Stimulated activated CD4-positive, alpha-beta T cell treated with anti-CD3 and anti-CD28 coated beads, Interleukin-4, amount 100 ng/mL, for 4 hours (primary cell): Measurements from ENCODE around the gene AKAP13.

Source experiments
- DNase-seq, 2 experiments: peaks; one replicate each; pipeline ENCODE4 v3.0.0-alpha.2; 2020

The AKAP13 gene

GRCh38 chr15:85606738-85607137, 226.3 kb downstream of the AKAP13 start:
- no peak for DNase-seq

GRCh38 chr15:85607141-85607806, 226.9 kb downstream of the AKAP13 start:
- no peak for DNase-seq

DNA sequence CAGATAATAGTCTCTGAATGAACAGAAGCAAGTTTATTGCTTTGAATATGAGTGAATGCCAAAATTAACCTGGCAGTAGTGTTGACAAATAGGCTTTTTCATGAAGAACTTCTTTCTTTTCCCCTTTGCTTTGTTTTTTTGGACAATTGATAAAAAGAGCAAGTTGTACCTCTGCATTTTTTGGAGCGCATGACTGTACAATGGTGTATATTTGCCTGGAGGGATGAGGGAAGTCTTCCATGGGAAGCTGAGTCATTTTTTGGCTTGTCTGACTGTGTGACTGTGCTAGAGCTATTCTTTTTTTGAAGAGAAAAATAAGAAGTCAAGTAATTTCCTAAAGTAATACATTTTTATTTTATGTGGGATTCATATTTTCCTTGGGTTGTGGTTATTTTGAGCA, 227.4 kb downstream of the AKAP13 start:
- no peak for DNase-seq

DNA sequence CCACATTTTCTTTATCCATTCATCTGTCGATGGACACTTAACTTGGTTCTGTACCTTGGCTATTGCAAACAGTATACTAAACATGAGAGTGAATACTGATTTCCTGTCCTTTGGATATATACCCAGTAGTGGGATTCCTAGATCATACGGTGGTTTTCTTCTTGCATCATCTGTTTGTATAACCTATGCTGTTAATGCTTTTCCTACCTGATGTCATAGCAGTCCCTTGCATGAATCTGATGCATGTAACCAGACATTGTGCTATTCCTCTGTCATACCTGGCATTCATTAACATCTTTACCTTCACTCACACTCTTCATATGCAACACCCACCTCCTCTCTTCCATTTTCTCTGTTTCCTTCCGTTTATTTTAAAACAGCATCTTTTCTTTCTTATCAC, 229.1 kb downstream of the AKAP13 start:
- no peak for DNase-seq

GRCh38 chr15:85611361-85611760, 231.0 kb downstream of the AKAP13 start:
- no peak for DNase-seq

- no peak for DNase-seq
Observed at GRCh38 chr15:85614059-85614458, 233.7 kb downstream of the AKAP13 start.

GRCh38 chr15:85615930-85616329, 235.5 kb downstream of the AKAP13 start:
- peak in 1 of 2 experiments; percentile 8 for DNase-seq

DNA sequence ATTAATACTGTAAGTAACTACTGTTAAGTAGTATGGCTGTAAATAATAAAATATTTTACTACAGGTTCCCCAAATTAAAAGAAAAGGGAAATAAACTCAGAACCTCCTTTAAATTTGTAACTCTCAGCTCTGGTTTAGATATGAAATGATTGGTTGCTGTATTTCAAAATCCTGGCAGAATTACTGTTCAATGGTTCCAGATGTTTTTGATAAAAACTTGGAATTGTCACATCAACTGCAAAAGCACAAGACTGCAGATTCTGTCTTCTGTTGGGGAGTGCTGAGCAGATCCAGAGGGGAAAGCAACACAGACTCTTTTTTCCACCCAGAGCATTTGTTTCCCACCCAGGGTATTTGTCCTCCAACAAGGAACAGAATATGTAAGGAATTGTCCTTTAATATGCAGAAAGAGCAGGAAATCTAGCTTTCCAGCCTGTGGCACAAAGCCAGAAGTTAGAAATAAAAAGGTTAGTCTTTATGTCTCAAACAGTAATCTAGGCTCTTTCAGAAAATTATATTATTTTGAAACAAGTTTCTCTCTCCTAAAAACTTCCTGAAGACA, 236.2 kb downstream of the AKAP13 start:
- no peak for DNase-seq

DNA sequence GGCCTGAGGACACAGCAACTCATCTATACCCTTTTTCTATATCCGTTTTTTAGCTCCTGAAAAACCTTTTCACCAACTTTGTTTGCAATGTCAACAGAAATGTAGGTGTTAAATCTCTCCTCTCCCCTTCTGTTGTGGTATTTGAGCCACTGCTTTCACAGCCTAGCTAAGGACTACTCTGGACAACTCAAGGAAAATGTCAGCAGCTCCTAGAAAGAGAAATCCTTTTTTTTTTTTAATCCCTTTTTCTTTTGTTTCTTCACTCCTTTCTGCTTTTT, 237.8 kb downstream of the AKAP13 start:
- no peak for DNase-seq

DNA sequence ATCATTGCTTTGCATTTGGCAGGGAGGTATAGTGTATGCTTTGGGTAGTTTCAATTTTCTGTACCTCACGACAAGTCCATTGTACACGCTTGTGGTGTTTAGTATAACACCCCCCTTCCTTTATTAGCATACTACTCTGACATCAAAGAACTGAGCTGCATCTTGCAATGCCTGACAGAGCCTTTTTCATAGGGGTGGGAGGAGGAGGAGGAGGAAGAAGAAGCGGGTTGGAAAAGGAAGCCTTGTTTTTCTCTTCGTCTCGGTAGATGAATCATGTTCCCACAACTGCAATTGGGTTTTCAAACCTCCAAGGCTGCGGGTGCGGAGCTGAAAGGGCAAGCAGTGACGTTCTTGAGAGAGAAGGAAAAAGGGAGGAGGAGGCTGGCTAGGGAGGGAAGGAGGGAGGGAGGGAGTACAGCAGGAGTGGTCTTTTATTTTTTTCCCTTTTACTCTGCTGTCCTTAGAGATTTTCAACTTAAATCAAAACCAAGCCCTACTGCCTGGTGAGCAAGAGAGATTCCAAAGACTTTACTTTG, 238.6 kb downstream of the AKAP13 start:
- DNase-seq = peak; percentile 42 to 70

DNA sequence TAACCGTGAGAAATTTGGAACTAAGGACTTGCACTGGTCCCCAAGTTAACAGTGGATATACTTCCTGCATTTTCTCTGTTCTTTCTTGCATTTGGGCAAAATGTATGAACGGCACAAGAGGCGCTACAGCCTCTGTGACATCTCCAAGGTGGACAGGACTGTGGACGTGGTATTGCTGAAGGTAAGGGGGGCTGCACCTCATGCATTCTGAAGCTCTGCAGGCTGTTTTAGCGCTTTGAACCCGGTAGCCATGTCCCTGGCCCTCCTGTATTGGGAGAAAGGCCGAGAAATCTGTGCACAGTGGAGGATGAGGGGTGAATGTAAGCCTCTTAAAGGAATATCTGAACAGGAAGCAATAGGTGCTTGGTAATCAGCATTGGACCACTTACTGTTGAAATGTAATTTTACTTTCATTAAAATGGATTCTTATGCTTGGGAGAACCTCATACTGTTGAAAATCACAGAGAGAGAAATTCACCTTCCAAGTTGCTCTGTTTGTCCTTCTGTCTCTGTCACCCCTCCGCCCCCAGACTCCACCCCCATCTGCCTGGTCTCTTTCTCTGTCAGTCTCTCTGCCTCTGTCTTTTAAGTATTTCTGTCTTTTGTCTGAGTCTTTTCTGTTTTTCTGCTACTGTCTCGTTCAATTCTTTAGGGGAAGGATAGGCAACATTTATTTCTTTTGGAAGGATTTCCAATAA, 239.7 kb downstream of the AKAP13 start:
- peak; percentile 11 to 21 for DNase-seq

- DNase-seq = no peak
Observed at GRCh38 chr15:85620690-85621049, 240.3 kb downstream of the AKAP13 start.

DNA sequence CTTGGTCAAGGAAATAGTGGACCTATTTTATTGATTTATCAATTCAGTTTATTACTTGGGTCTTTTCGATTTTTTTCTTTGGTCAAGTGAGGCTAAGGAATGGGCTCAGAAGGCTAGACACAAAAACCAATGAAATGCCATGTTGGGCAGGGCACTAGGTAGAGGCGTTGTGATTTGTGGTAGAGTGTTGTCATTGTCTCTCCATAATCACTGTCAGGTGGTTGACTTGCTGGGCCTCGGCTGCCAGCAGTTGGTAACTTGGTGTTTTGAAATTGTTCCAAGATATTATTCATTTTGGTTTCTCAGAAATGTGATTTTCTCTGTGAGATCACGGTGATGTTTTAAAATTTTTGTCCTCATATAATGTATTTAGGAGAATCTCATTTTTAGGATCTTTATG, 240.7 kb downstream of the AKAP13 start:
- DNase-seq = no peak

DNA sequence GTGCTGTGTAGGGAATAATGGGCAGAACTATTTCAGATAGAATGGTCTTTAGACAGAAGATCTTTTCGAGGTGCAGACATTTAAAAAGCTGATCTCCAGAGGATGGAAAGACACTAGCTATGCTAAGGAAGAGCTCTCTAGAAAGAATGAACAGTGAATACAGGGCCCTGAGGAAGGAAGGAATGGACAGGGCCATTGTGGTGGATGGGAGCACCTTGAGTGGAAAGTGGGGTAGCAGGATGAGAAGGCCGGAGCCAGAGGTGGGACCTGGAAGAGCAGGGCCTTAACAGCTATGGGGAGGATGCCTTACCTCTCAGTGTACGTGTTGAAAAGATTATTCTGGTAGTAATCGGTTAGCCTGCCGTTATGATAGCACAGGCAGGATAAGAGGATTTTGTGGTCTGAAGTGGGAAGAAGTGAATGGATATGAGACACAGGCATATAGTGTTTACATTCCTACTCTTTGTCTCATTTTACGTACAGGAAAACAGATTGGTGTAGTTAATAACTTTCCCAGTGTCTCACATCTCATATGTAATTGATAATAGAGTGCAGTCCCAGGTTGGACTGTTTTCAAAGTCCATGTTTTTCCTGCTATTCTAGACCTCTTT, 241.9 kb downstream of the AKAP13 start:
- DNase-seq = no peak

DNA sequence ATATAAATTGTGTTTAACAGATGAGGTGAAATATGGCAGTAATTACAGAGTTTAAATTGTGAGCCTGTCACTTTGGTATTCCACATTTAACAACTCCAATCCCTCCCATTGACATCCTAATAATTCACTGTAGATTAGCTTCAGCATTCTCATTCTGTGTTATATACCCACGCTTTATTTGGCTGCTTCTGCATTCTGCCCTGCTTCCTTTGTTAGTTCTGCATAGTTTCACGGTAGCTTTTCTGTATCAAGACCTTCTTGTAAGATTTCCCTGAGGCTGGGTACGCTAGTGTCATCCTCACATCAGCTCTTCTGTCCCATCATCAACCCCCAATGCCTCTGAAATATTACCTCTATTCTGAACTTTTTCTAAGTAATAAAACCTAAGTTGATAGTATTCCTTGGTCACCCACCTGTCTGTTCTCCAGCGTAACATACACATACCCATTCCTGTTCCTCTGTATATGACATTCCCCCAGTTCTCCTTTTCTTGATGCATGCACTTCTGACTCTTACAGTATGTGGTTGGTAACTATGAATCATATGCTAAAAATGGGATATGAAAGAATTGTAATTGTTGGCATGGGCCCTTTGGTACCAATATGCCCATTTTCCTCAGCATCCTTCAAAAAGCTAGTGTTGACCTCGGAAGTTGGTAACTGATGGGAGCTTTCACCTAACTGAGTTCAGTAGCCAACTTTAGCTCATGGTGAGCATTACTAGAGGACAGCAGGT, 243.1 kb downstream of the AKAP13 start:
- no peak for DNase-seq

- no peak for DNase-seq
Observed at GRCh38 chr15:85624291-85624801, 243.9 kb downstream of the AKAP13 start.

GRCh38 chr15:85625166-85625830, 244.9 kb downstream of the AKAP13 start:
- DNase-seq = no peak

GRCh38 chr15:85625856-85626255, 245.5 kb downstream of the AKAP13 start:
- DNase-seq = peak in 1 of 2 experiments; percentile 12

GRCh38 chr15:85627213-85627935, 247.0 kb downstream of the AKAP13 start:
- no peak for DNase-seq

DNA sequence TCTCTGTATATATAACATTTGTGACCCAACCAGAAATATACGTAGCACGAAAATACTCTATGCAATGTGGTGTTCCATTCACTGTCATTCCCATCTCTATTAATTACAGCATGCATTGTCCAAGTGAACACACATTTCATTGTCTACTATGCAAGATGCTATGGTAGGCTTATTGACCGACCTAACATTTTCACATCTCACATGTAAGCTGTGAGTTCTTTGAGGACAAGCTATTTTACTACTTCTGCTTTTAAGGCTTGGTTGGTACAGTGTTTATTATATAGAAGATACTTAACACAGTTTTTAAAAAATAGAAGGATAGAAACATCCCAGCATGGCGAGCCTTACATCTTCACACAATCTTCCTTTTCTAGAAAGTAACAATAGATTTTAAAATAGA, 249.9 kb downstream of the AKAP13 start:
- no peak for DNase-seq

- no peak for DNase-seq
Observed at GRCh38 chr15:85631018-85631417, 250.6 kb downstream of the AKAP13 start.

GRCh38 chr15:85632014-85632413, 251.6 kb downstream of the AKAP13 start:
- no peak for DNase-seq
